Breast epithelium (tissue), 4 donors: ENCODE measurements around the gene C16orf74. TPM values are rescaled to one million over a fixed set of nuclear protein-coding genes. Genes with fewer than 3 reads are reported as not detected.

Source experiments
- DNase-seq, 2 donors: peaks; one replicate each; pipeline ENCODE4 v3.0.0-alpha.2; 2019; ENCODE audit warnings: low spot score in 2 of 2
- H3K27ac ChIP-seq, 2 donors: fragments of 200-600 bp; sonication (generic) in 1 of 2; one replicate each; pipeline ENCODE4 v1.5.1; 2016 to 2019; ENCODE audit warnings: mild to moderate bottlenecking in 1 of 2
- H3K27me3 ChIP-seq, 2 donors: fragments of 200-600 bp; sonication (generic) in 1 of 2; one replicate each; pipeline versions ENCODE4 v1.5.1 to v1.6.0; 2017 to 2019; ENCODE audit warnings: control low read depth in 1 of 2, mild to moderate bottlenecking in 1 of 2
- H3K36me3 ChIP-seq: fragments of 200-600 bp; one replicate; pipeline ENCODE4 v1.5.1; 2019
- H3K4me1 ChIP-seq, 2 donors: fragments of 200-600 bp; sonication (generic); one replicate each; pipeline ENCODE4 v1.5.1; 2016 to 2019; ENCODE audit warnings: control low read depth in 1 of 2
- H3K4me3 ChIP-seq, 3 donors: fragments of 200-600 bp; sonication (generic); 1 replicate in 2 of 3; 2 replicates in 1 of 3; pipeline ENCODE4 v1.5.1; 2016 to 2019; ENCODE audit warnings: mild to moderate bottlenecking in 3 of 3, moderate library complexity in 2 of 3
- H3K9me3 ChIP-seq, 2 donors: fragments of 200-600 bp; sonication (generic) in 1 of 2; one replicate each; pipeline ENCODE4 v1.5.1; 2016 to 2019; ENCODE audit warnings: control low read depth in 1 of 2
- POLR2A ChIP-seq: fragments of 450-650 bp; IDR thresholded peaks from one replicate; pipeline ENCODE4 v1.6.1; 2016; ENCODE audit warnings: antibody characterized with exemption, mild to moderate bottlenecking, moderate library complexity
- POLR2AphosphoS5 ChIP-seq, 3 donors: sonication (generic); formaldehyde crosslinking; IDR thresholded peaks; one replicate each; pipeline ENCODE4 v1.6.1; 2017; ENCODE audit warnings: antibody characterized with exemption in 3 of 3
- intact Hi-C: fragments of 100-400 bp; cut with DNase I; formaldehyde crosslinking; loops from one replicate; pipeline ENCODE4 v1.15.1; 2023; ENCODE audit warnings: low total_unique reads
- total RNA-seq, 3 donors: library from RNA; depleted of rRNA; stranded (reverse); fragments of >200 nt; gene quantifications; one replicate each; pipeline ENCODE4 v1.1.0, GENCODE V29; 2016
- TF ChIP-seq, protein P1 (sequence below), 3 donors: fragments of 450-650 bp; IDR thresholded peaks; one replicate each; pipeline ENCODE4 v1.5.1; 2016 to 2017; ENCODE audit warnings: antibody characterized with exemption in 3 of 3, mild to moderate bottlenecking in 3 of 3, moderate library complexity in 3 of 3

The C16orf74 gene
- total RNA-seq, 3 donors from 2014 or later: 0.80 to 7.2 (median 6.7) TPM

GRCh38 chr16:85728879-85729278 is 22.0 kb downstream of the C16orf74 start:
- TF ChIP-seq, protein P1, sequence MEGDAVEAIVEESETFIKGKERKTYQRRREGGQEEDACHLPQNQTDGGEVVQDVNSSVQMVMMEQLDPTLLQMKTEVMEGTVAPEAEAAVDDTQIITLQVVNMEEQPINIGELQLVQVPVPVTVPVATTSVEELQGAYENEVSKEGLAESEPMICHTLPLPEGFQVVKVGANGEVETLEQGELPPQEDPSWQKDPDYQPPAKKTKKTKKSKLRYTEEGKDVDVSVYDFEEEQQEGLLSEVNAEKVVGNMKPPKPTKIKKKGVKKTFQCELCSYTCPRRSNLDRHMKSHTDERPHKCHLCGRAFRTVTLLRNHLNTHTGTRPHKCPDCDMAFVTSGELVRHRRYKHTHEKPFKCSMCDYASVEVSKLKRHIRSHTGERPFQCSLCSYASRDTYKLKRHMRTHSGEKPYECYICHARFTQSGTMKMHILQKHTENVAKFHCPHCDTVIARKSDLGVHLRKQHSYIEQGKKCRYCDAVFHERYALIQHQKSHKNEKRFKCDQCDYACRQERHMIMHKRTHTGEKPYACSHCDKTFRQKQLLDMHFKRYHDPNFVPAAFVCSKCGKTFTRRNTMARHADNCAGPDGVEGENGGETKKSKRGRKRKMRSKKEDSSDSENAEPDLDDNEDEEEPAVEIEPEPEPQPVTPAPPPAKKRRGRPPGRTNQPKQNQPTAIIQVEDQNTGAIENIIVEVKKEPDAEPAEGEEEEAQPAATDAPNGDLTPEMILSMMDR (IDR thresholded peaks at IDR 0.05): no peak
- TF ChIP-seq POLR2A: no peak
- DNase-seq: no peak
- intact Hi-C loops: no loop called here

GRCh38 chr16:85724936-85725335 is 26.0 kb downstream of the C16orf74 start:
- H3K9me3 ChIP-seq: no peaks in the 10 kb centered on the region
- TF ChIP-seq POLR2A (no peak), POLR2AphosphoS5 (IDR thresholded peaks at IDR 0.05) (no peak)
- TF ChIP-seq, protein P1 (IDR thresholded peaks at IDR 0.05): no peak
- H3K27me3 ChIP-seq: no peaks in the 10 kb centered on the region
- intact Hi-C loops: no loop called here
- H3K27ac ChIP-seq: no peak overlapping the region
- H3K36me3 ChIP-seq: no peaks in the 10 kb centered on the region
- H3K4me3 ChIP-seq: no peak overlapping the region
- no peak for DNase-seq
- no peaks in the 10 kb centered on the region for H3K4me1 ChIP-seq

More at GRCh38 chr16:85728879-85729278, 22.0 kb downstream of the C16orf74 start:
- Histone ChIP-seq H3K9me3 (no peaks in the 10 kb centered on the region), H3K27me3 (no peaks in the 10 kb centered on the region), H3K4me1 (no peaks in the 10 kb centered on the region), H3K36me3 (no peaks in the 10 kb centered on the region), H3K4me3 (no peak overlapping the region), H3K27ac (no peak overlapping the region)

- no peaks in the 10 kb centered on the region for H3K9me3 ChIP-seq
- H3K36me3 ChIP-seq: no peaks in the 10 kb centered on the region
- TF ChIP-seq POLR2A (no peak), POLR2AphosphoS5 (IDR thresholded peaks at IDR 0.05) (no peak)
- TF ChIP-seq, protein P1 (IDR thresholded peaks at IDR 0.05): no peak
- H3K4me1 ChIP-seq: no peaks in the 10 kb centered on the region
- no peak for DNase-seq
- no peaks in the 10 kb centered on the region for H3K27me3 ChIP-seq
- intact Hi-C loops: no loop called here
- no peak overlapping the region for H3K27ac ChIP-seq
- H3K4me3 ChIP-seq: no peak overlapping the region
These were observed 26.6 kb downstream of the C16orf74 start for GRCh38 chr16:85724126-85724879.

- Histone ChIP-seq H3K4me1 (peaks cover 5 to 12% of the 10 kb centered on the region in 2 donors), H3K9me3 (no peaks in the 10 kb centered on the region), H3K36me3 (no peaks in the 10 kb centered on the region), H3K27me3 (no peaks in the 10 kb centered on the region), H3K27ac (peak overlapping the region in 1 of 2 donors; percentile 3), H3K4me3 (no peak overlapping the region)
- DNase-seq: no peak
- no peak for TF ChIP-seq POLR2A
- TF ChIP-seq POLR2AphosphoS5 (IDR thresholded peaks at IDR 0.05): no peak
- TF ChIP-seq, protein P1 (IDR thresholded peaks at IDR 0.05): no peak
- intact Hi-C loops: no loop called here
These were observed 28.6 kb downstream of the C16orf74 start for GRCh38 chr16:85722128-85722893.

GRCh38 chr16:85720302-85720637 is 30.6 kb downstream of the C16orf74 start:
- Histone ChIP-seq H3K27ac (peak overlapping the region; percentile 66 to 73), H3K4me1 (peaks cover 10 to 21% of the 10 kb centered on the region in 2 donors), H3K36me3 (no peaks in the 10 kb centered on the region), H3K27me3 (no peaks in the 10 kb centered on the region), H3K4me3 (no peak overlapping the region), H3K9me3 (no peaks in the 10 kb centered on the region)
- TF ChIP-seq POLR2AphosphoS5 (IDR thresholded peaks at IDR 0.05) (peak in 2 of 3 donors; percentile 31 to 67), POLR2A (no peak)
- TF ChIP-seq, protein P1 (IDR thresholded peaks at IDR 0.05): peak in 1 of 3 donors; percentile 15
- intact Hi-C loops: no loop called here
- DNase-seq: peak; percentile 93 to 94
